H7 (cell line): ENCODE measurements around the gene FTO. TPM values are rescaled to one million over a fixed set of nuclear protein-coding genes. Genes with fewer than 3 reads are reported as not detected.

Source experiments
- DNase-seq: peaks from one replicate; pipeline ENCODE4 v3.0.0; 2012
- H3K27me3 ChIP-seq: 2 replicates; pipeline ENCODE4 v1.6.0; 2011; ENCODE audit warnings: mild to moderate bottlenecking, low read length; ENCODE audit not compliant: control insufficient read depth, insufficient read depth
- H3K36me3 ChIP-seq: replicated peaks from 2 replicates; pipeline ENCODE4 v1.5.1; 2011; ENCODE audit warnings: low read length; ENCODE audit not compliant: control insufficient read depth, insufficient read depth
- H3K4me3 ChIP-seq: 2 replicates; pipeline ENCODE4 v1.5.1; 2011; ENCODE audit warnings: low read depth, mild to moderate bottlenecking, control low read depth, low read length, moderate library complexity; ENCODE audit not compliant: insufficient read depth
- total RNA-seq: library from RNA; depleted of rRNA; stranded (reverse); fragments of >200 nt; shearing (Covaris generic); gene quantifications from 2 replicates; pipeline ENCODE4 v1.2.3, GENCODE V29; 2014

FTO gene
- total RNA-seq, 1 experiment from 2014 or later = 55.3 TPM

DNA sequence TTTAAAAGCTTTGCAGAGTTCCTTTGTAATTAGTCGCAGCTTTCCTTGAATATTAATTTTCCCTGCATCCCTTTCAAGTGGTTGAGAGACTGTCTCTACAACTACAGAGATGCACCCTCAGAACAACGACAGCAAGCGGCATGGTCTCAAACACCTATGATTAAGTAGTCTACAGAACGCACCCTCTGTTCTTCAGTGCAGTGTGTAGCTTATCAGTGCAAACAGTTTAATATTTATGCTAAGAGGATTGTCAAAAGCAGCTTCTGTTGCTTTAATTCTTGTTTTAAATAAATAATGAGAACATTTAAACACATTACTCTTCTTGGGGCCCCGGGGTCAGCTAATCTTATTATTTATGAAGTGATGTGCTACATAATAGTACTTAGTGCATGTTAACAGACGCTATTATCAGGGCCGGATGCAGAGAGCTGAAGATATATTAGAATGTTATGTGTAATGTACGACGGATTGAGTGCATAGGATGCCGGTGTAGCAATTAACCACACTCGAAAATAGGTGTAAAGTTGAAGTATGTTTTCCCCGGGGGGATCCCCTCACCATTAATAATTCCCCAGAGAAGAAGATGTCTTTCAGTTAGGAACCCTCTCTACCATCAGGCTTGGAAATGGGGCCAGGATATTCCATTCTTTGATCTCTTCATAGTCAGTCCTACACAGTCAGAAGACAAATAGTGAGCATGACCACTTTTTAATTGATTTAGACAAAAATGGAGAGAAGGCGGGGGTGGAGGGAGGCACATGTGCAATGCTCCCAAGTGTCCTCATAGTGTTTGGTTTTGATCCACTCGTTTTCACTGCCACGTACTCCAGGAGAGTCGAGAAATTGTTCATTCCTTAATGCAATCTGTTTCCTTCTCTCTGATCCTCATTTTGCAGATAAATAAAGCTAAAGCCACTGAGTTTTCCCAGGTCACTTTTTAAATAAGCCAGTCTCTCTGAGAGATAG lies 406.3 kb downstream of the FTO start:
- no peak for DNase-seq
- no peak overlapping the region for H3K4me3 ChIP-seq
- no peaks in the 10 kb centered on the region for H3K27me3 ChIP-seq
- no peaks in the 10 kb centered on the region for H3K36me3 ChIP-seq

DNA sequence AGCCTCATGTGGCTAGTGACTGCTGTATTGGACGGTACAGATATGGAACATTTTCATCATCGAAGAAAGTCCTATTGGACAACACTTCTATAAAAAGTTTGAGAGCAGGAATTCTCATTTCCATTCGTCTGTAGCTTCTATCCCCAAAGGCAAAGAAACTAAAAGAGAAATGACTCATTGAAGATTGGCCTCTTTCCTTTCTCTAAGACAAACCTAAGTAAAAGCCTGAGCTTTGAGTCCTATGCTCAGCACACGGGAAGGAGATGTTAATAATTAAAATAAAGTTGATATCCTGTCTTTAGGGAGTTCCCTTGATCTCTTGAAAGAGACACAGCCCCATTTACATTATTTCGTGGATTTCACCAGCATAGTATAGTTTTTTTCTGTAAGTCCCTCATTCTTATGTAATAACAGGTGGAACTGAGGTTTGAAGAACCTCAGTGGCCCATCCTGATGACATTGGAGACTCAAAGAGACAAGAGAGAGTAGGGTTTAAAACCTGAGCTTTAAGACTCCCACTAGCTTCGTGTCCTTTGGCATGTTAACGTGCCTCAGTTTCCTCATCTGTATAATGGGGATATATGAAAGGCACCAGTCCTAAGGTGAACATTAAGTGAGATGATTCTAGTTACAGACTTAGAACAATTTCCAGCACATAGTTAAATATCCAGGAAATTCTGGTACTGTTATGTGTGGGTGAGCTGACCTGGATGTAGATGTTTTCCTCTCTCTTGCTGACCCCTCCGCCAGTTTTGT lies 408.7 kb downstream of the FTO start:
- no peaks in the 10 kb centered on the region for H3K27me3 ChIP-seq
- H3K4me3 ChIP-seq = no peak overlapping the region
- H3K36me3 ChIP-seq = no peaks in the 10 kb centered on the region
- DNase-seq = no peak

DNA sequence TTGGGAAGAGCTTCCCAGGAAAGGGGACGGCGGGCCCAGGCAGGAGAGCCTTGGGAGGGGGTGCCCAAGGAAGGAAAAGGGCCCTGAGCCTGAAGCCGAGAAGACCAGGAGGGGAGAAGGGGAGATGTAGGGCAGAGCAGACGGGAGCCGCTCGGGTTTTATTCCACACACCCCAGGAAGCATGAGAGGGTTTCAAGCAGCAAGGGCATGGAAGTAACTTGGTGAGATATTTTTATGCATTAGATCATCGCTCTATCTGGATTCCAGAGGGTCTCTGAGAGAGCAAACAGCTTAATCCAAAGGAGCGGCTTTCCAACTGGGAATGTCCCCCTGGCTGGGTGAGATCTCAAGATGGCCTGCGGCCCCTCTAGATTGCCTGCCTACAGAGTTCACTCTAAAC lies 411.6 kb downstream of the FTO start:
- no peak overlapping the region for H3K4me3 ChIP-seq
- no peak for DNase-seq
- no peaks in the 10 kb centered on the region for H3K36me3 ChIP-seq
- no peaks in the 10 kb centered on the region for H3K27me3 ChIP-seq

DNA sequence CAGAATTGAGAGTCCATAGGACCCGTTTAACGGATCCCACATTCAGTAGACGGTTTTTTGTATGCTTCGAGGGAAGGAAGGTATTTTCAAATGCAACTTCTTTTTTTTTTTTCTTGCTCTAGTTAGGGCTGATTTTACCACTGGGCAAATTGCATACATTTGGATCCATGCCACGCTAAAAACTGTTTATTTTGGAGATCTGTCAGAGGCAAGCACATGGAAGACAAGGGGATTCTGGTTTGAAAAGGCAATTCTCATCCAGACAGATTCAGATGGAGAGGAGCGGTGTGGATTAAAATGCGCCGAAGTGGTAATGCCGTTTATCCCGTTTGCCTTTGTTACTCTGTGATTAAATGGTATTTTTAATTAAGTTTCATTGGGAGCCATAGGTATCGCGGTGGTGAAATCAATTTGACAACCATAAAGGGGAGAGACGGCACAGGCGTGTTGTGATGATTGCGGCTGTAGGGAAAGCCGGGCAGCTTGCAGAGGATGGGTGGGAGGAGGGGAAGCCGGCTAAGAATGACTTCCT lies 412.2 kb downstream of the FTO start:
- Histone ChIP-seq H3K4me3 (no peak overlapping the region), H3K36me3 (no peaks in the 10 kb centered on the region), H3K27me3 (no peaks in the 10 kb centered on the region)
- no peak for DNase-seq

DNA sequence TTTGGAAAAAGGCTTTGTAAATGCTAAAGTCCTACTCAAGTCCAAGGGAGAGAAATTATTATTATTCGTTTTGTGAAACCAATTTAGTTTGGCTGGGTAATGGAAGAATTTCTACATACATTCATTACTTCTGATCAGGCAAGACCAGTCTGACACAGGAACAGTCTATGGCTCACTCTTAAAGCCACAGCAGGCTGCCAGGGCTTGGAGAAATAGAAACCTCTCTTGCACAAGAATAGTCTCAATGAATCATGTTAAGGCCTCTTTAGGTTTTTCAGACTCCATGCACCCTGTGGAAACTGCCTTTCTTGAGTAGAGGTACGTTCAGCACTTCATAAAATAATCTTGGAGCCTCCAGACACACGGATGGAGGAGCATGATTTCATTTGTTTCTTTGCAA lies 414.9 kb downstream of the FTO start:
- DNase-seq = no peak
- no peaks in the 10 kb centered on the region for H3K27me3 ChIP-seq
- H3K36me3 ChIP-seq = no peaks in the 10 kb centered on the region
- H3K4me3 ChIP-seq = no peak overlapping the region

DNA sequence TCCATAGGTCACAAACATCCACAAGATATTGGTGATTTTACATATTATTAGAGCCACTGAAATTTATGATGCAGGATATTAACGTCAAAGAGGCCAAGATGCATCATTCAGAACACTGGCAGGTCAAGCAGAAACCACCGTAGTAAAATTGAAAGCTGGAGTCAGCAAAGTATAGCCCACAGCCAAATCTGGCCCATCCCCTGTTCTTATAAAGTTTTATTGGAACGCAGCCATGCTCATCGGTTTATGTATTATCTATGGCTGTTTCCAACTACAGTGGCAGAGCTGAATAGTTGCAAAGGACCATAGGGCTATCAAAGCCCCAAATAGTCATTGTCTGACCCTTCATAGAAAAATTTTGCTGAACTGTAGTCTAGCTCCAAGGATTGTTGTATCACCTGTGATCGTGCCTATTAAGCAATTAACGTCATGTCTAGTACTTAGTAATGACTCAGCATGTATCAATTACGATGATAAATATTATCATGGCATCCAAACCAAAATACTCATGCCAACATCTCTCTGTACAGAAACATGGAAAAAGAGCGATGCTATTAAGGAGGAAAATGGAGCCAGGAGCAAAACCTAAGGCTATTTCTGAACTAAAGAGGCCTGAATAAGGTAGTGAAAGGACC lies 417.0 kb downstream of the FTO start:
- DNase-seq = no peak
- no peak overlapping the region for H3K4me3 ChIP-seq
- no peaks in the 10 kb centered on the region for H3K36me3 ChIP-seq
- H3K27me3 ChIP-seq = no peaks in the 10 kb centered on the region

DNA sequence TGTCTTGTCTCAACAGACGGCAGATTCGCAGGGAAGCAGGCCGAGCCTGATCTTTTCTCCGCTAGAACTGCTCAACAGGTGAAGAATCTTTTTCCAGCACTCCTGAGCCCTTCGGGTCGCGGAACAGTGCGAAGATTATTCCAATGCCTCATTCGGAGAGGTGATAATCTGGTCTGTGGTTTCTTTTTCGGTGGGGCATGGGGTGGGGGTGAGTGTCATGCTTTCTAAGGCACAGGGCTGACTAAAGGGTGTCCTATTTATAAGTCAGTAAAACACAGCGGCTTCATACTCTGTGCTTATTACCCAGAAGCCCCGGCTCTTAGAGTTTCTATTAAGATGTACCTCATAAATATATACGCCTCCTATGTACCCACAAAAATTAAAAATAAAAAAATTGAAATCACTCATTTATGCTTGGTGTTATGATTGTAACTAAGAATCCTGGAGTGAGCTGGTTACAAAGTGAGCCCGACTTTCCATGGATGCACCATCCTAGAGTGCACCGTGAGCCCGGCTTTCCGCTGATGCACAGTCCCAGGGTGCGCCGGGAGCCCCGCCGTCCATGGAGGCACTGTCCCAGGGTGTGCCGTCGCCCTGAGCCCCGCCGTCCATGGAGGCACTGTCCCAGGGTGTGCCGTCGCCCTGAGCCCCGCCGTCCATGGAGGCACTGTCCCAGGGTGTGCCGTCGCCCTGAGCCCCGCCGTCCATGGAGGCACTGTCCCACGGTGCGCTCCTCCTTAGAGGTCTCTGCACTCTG lies 417.8 kb downstream of the FTO start:
- DNase-seq = no peak
- Histone ChIP-seq H3K36me3 (no peaks in the 10 kb centered on the region), H3K4me3 (no peak overlapping the region), H3K27me3 (no peaks in the 10 kb centered on the region)

DNA sequence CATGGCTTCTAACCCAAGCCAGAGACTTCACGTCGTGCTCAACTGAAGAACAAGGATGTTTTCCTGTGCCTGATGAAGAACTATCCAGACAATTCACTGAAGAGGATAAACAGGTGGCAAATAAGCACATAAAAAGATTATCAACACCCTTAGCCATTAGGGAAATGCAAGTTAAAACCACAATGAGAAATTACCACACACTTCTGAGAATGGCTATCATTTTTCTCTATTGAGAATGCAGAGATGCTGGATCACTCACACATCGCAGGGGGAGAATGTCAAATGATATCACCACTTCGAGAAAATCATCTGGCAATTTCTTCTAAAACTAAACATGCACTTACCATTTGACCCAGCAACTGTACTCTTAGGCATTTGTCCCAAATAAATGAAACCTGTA lies 419.8 kb downstream of the FTO start:
- no peak overlapping the region for H3K4me3 ChIP-seq
- no peaks in the 10 kb centered on the region for H3K36me3 ChIP-seq
- H3K27me3 ChIP-seq = no peaks in the 10 kb centered on the region
- DNase-seq = no peak

DNA sequence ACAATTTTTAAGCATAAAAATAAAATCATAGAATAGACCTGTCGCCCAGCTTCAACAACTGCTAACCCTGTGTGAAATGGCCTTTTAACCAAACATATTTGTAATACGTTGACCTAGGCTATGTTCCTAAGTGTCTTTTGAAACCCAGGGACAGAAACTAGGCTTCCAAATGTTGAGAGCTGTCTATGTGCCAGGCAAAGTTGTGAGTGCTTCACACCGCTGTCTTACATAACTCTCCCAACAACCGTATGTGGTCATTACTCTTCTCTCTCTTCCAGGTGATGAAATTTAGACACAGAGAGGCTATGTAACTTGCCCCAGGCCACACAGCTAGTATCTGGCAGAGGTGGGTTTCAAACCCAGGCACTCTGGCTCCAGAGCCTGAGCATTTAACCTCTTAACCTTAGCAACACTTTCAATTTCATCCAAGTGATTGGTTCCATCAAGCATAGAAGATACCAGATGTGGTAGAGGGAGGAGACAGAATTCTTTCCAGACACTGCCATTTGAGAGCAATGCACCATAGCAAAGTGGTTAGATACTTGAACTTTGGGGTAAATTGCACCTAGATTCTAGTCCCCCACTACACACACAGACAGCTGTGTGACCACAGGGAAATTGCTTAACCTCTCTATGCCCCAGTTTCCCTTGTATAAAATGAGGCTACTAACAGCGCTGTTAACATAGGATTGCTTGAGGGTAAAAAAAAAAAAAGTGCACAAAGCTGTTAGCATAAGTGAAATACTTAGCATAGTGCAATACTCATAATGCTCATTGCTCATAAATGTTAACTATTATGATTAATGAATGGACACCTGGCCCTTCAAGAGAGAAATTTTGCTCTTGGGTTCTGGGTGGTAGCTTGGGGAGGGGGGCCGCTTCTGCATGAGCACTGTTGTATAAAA lies 422.0 kb downstream of the FTO start:
- Histone ChIP-seq H3K36me3 (no peaks in the 10 kb centered on the region), H3K27me3 (no peaks in the 10 kb centered on the region), H3K4me3 (no peak overlapping the region)
- DNase-seq = no peak

DNA sequence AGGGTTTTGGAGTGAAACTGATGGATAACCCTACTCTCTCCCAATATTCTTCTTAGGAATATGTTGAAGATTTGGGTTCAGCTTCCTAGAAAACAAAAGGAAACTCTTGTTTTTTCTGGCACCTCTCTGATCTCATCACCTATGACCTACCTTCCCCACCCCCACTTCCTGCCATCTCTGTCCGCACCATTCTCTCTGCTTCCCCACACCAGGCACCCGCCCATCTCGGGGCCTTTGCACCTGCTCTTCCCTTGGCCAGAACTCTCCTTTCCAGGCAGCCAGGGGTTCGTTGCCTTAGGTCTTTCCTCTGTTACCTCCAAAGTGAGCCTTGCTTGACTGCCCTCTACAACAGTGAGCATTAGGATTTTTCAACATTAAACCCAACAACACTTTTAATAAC lies 423.0 kb downstream of the FTO start:
- no peak for DNase-seq
- Histone ChIP-seq H3K36me3 (no peaks in the 10 kb centered on the region), H3K27me3 (no peaks in the 10 kb centered on the region), H3K4me3 (no peak overlapping the region)

DNA sequence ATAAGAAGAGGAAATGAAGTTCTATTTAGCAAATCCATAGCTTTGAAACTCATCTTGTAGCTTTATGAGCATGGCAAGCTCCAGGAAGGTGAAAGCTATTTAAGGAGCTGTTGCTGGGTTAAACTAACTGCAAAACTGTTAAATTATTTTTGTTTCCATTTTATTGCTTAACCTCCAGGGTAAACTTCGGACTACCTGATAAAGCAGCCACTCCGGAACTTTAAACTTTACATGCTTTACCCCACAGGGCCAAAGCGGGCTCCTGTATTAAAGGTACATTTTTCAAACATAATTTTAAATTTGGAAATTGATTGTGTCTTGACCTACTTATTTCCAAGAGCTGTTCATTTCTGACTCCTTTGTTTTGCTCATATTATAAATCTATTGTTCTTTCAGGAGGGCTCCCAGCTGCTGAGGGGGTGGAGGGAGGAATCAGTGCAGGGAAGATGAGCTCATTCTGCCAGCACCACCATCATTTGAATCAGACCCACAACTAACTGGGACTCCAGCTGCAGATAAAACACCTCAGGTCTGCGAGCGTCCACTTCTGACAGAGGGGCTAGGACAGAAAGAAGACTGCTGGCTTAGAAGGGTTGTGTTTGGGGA lies 424.8 kb downstream of the FTO start:
- no peaks in the 10 kb centered on the region for H3K27me3 ChIP-seq
- H3K4me3 ChIP-seq = no peak overlapping the region
- no peaks in the 10 kb centered on the region for H3K36me3 ChIP-seq
- DNase-seq = no peak

DNA sequence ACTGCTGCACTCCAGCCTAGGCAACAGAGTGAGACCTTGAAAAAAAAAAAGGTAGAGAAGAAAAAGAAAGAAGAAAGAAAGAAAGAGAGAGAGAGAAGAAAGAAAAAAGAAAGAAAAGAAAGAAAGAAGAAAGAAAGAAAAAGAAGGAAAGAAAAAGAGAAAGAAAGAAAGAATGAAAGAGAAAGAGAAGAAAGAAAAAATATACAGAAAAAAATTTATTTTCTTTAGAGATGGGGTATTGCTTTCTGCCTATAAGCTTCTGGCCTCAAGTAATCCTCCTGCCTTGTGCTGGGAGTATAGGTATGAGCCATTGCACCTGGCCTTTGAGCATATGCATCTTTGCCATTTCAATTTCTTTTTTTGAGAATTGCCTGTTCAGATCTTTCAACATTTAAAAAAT lies 425.9 kb downstream of the FTO start:
- DNase-seq = no peak
- Histone ChIP-seq H3K4me3 (no peak overlapping the region), H3K36me3 (no peaks in the 10 kb centered on the region), H3K27me3 (no peaks in the 10 kb centered on the region)
